B cell (primary cell): Measurements from ENCODE around the gene SEMA4D.

Experiments used
- EZH2 ChIP-seq: IDR thresholded peaks from 2 replicates; pipeline ENCODE4 v1.6.1; 2012; ENCODE audit warnings: borderline replicate concordance, low read depth, mild to moderate bottlenecking, moderate library complexity, low read length; ENCODE audit not compliant: insufficient read depth, poor library complexity, severe bottlenecking
- TF ChIP-seq, protein P1 (sequence below): fragments of 200-600 bp; IDR thresholded peaks from one replicate; pipeline ENCODE4 v1.8.0; 2022; ENCODE audit warnings: antibody characterized with exemption, mild to moderate bottlenecking

DNA sequence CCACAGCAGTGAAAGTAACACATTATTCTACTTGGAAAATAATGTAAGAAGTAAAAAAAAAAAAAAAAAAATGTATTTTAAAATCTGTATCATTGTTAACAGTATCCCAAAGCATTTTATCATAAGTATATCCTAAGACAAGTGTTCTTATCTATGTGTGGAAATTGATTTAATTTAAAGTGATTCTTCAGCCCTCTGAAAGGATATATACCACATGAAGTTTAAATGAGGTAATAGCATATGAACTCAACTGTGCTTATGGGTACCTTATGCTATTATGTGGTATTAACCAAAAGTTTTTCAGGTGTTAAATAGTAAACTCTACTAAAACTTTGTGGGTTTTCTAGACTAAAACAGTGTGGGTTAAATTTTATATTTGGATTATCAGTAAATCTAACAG lies 182.4 kb downstream of the SEMA4D start:
- TF ChIP-seq, protein P1, sequence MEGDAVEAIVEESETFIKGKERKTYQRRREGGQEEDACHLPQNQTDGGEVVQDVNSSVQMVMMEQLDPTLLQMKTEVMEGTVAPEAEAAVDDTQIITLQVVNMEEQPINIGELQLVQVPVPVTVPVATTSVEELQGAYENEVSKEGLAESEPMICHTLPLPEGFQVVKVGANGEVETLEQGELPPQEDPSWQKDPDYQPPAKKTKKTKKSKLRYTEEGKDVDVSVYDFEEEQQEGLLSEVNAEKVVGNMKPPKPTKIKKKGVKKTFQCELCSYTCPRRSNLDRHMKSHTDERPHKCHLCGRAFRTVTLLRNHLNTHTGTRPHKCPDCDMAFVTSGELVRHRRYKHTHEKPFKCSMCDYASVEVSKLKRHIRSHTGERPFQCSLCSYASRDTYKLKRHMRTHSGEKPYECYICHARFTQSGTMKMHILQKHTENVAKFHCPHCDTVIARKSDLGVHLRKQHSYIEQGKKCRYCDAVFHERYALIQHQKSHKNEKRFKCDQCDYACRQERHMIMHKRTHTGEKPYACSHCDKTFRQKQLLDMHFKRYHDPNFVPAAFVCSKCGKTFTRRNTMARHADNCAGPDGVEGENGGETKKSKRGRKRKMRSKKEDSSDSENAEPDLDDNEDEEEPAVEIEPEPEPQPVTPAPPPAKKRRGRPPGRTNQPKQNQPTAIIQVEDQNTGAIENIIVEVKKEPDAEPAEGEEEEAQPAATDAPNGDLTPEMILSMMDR = no peak
- no peak for TF ChIP-seq EZH2
